Measurements from ENCODE around the gene TRIM75. TPM values are rescaled to one million over a fixed set of nuclear protein-coding genes. Genes with fewer than 3 reads are reported as not detected.
"Not testable (repeated sequence)": the region's sequence is repeated elsewhere in the genome, so short reads cannot be mapped to it uniquely, and the experiment has no call there.

The TRIM75 gene
- total RNA-seq, 1 donor from 2014 or later, result not detected

- H3K4me3 ChIP-seq, result no peak overlapping the region
- H3K27ac ChIP-seq, result no peak overlapping the region
- DNase-seq (ENCODE audit: low spot score in 2 of 2), result no peak
- H3K27me3 ChIP-seq, result no peaks in the 10 kb centered on the region
- no peaks in the 10 kb centered on the region for H3K36me3 ChIP-seq
- no peak for TF ChIP-seq CTCF (IDR thresholded peaks at IDR 0.05)
- H3K9me3 ChIP-seq, result no peaks in the 10 kb centered on the region
- no peaks in the 10 kb centered on the region for H3K4me1 ChIP-seq
- intact Hi-C loops (cut with DNase I), result no loop called here
These were observed 43.2 kb upstream of the TRIM75 start for GRCh38 chr4:165010487-165010886.

- no peak for TF ChIP-seq CTCF (IDR thresholded peaks at IDR 0.05)
- DNase-seq (ENCODE audit: low spot score in 2 of 2), result no peak
- H3K4me3 ChIP-seq, result no peak overlapping the region
- no peaks in the 10 kb centered on the region for H3K27me3 ChIP-seq
- H3K9me3 ChIP-seq, result no peaks in the 10 kb centered on the region
- no peaks in the 10 kb centered on the region for H3K4me1 ChIP-seq
- intact Hi-C loops (cut with DNase I), result no loop called here
- H3K36me3 ChIP-seq, result no peaks in the 10 kb centered on the region
- H3K27ac ChIP-seq, result no peak overlapping the region
These were observed 42.7 kb upstream of the TRIM75 start for GRCh38 chr4:165010991-165011390.

GRCh38 chr4:165011403-165011802, 42.3 kb upstream of the TRIM75 start:
- H3K4me3 ChIP-seq, result no peak overlapping the region
- H3K27me3 ChIP-seq, result no peaks in the 10 kb centered on the region
- TF ChIP-seq CTCF (IDR thresholded peaks at IDR 0.05), result no peak
- intact Hi-C loops (cut with DNase I), result no loop called here
- no peaks in the 10 kb centered on the region for H3K4me1 ChIP-seq
- DNase-seq (ENCODE audit: low spot score in 2 of 2), result no peak
- no peaks in the 10 kb centered on the region for H3K9me3 ChIP-seq
- H3K27ac ChIP-seq, result no peak overlapping the region
- H3K36me3 ChIP-seq, result no peaks in the 10 kb centered on the region

- H3K4me3 ChIP-seq, result no peak overlapping the region
- H3K27ac ChIP-seq, result no peak overlapping the region
- H3K9me3 ChIP-seq, result no peaks in the 10 kb centered on the region
- no peaks in the 10 kb centered on the region for H3K27me3 ChIP-seq
- TF ChIP-seq CTCF (IDR thresholded peaks at IDR 0.05), result no peak
- intact Hi-C loops (cut with DNase I), result no loop called here
- H3K36me3 ChIP-seq, result no peaks in the 10 kb centered on the region
- no peaks in the 10 kb centered on the region for H3K4me1 ChIP-seq
- DNase-seq (ENCODE audit: low spot score in 2 of 2), result no peak
These were observed 40.0 kb upstream of the TRIM75 start for GRCh38 chr4:165013691-165014090.

- no peak for TF ChIP-seq CTCF (IDR thresholded peaks at IDR 0.05)
- H3K4me1 ChIP-seq, result no peaks in the 10 kb centered on the region
- no peak for DNase-seq (ENCODE audit: low spot score in 2 of 2)
- no peaks in the 10 kb centered on the region for H3K36me3 ChIP-seq
- intact Hi-C loops (cut with DNase I), result no loop called here
- no peak overlapping the region for H3K27ac ChIP-seq
- H3K27me3 ChIP-seq, result no peaks in the 10 kb centered on the region
- H3K9me3 ChIP-seq, result no peaks in the 10 kb centered on the region
- no peak overlapping the region for H3K4me3 ChIP-seq
These were observed 36.7 kb upstream of the TRIM75 start for GRCh38 chr4:165016971-165017370.

- DNase-seq (ENCODE audit: low spot score in 2 of 2); intact Hi-C loops (cut with DNase I): not testable (repeated sequence)
These were observed 33.7 kb upstream of the TRIM75 start for GRCh38 chr4:165019995-165020394.

GRCh38 chr4:165025782-165026181, 27.9 kb upstream of the TRIM75 start:
- H3K27ac ChIP-seq; H3K4me3 ChIP-seq; H3K36me3 ChIP-seq; DNase-seq (ENCODE audit: low spot score in 2 of 2); H3K9me3 ChIP-seq; intact Hi-C loops (cut with DNase I); H3K27me3 ChIP-seq; H3K4me1 ChIP-seq: not testable (repeated sequence)

More at GRCh38 chr4:165019995-165020394, 33.7 kb upstream of the TRIM75 start:
- not testable (repeated sequence) for H3K4me3 ChIP-seq, H3K27me3 ChIP-seq, H3K9me3 ChIP-seq, H3K27ac ChIP-seq, H3K36me3 ChIP-seq, H3K4me1 ChIP-seq
